Activated CD4-positive, alpha-beta T cell treated with anti-CD3 and anti-CD28 coated beads for 36 hours (primary cell): ENCODE measurements around the gene GCHFR. TPM values are rescaled to one million over a fixed set of nuclear protein-coding genes. Genes with fewer than 3 reads are reported as not detected.

Source experiments
- ATAC-seq: fragments of 200-7000 bp; cut with Tn5 transposase; one replicate; pipeline ENCODE4 v1.10.0; 2021; ENCODE audit warnings: mild to moderate bottlenecking, moderate library complexity
- CTCF ChIA-PET: fragments of 350-600 bp; sonication (Branson Sonifier 250); formaldehyde crosslinking; loops from one replicate; lab custom pipeline; 2021; ENCODE audit warnings: antibody characterized with exemption; lab: Charles Lee
- POLR2A ChIA-PET: fragments of 350-600 bp; sonication (Branson Sonifier 250); formaldehyde crosslinking; loops from one replicate; lab custom pipeline; 2021; ENCODE audit warnings: antibody characterized with exemption, inconsistent platforms; lab: Charles Lee
- DNase-seq: peaks from one replicate; pipeline ENCODE4 v3.0.0-alpha.2; 2020
- H3K27ac Mint-ChIP-seq: one replicate; pipeline ENCODE4 v1.8.0; 2021; ENCODE audit warnings: mixed read lengths
- H3K27me3 Mint-ChIP-seq: one replicate; pipeline ENCODE4 v1.8.0; 2021; ENCODE audit warnings: mixed read lengths
- H3K36me3 Mint-ChIP-seq: one replicate; pipeline ENCODE4 v1.8.0; 2021; ENCODE audit warnings: low read depth, mixed read lengths
- H3K4me1 Mint-ChIP-seq: one replicate; pipeline ENCODE4 v1.8.0; 2021; ENCODE audit warnings: mixed read lengths
- H3K4me3 Mint-ChIP-seq: one replicate; pipeline ENCODE4 v1.8.0; 2021; ENCODE audit warnings: mild to moderate bottlenecking, moderate library complexity, mixed read lengths
- H3K9me3 Mint-ChIP-seq: one replicate; pipeline ENCODE4 v1.8.0; 2021; ENCODE audit warnings: low read depth, mixed read lengths
- intact Hi-C, 2 experiments: fragments of 100-400 bp; cut with DNase I in 1 of 2; cut with micrococcal nuclease in 1 of 2; formaldehyde crosslinking; loops; one replicate each; pipeline versions ENCODE4 v1.14.2 to v1.15.1; 2022 to 2024; cut with DNase I, micrococcal nuclease
- total RNA-seq, 2 experiments: library from RNA; stranded (reverse); gene quantifications; one replicate each; pipeline ENCODE4 v1.2.3, GENCODE V29; 2021

Gene GCHFR
- 10 to 100 TPM; 32.8 to 41.1 TPM for total RNA-seq

DNA sequence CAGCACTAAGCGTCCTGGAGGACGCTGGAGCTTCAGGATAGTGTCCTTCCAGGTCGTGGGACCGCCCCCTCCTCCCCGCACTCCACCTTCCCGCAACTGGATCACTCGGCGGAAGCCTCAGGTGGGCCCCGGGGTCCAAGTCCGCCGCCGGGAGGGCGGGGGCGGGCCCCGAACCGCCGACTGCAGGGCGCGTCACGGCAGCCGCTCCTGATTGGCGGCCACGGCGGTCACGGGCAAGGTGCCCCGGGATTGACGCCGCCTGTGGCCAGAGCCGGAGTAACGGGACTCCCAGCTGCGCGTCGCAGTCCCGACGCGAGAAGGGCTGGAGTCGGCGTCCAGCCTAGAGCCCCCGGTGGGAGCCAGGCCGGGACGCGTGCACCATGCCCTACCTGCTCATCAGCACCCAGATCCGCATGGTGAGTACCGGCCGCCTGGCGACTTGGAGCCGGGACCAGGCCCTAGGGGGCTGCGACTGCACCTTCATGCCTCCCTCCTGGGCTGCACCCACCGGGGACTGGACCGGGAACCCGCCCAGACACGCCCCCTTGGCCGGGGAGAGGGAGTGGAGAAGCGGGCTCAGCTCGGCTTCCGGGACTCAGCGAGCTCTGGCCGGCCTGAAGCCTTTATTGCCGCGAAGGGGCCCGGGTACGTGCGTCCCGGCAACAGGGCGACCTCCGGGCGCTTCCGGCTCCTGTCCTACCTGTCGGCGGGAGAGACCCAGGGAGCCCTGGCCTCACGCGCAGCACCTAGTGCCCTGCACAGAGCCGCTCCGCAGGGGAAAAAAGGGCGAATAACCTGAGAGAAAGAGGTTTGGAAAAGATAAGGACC is at the start of gene GCHFR:
Gene GCHFR (plus strand): TSS at position 268 of the 828 bp plus-strand sequence. CDS start 113 bp downstream, at position 381.
- no peaks in the 10 kb centered on the region for H3K27me3 Mint-ChIP-seq
- ChIA-PET CTCF (interaction anchor here (0.6 to 1.9 kb wide), 8 partner anchors 9 to 809 kb away, joined by 3 to 7 read pairs (median 4); partner anchors contain the start of gene RMDN3), POLR2A (interaction anchor here (0.5 to 1.6 kb wide), 4 partner anchors 7 to 726 kb away, joined by 3 to 6 read pairs (median 4); partner anchors contain the start of gene RAD51)
- intact Hi-C loops, result loop anchor here (1.0 to 2.0 kb wide), 5 partner anchors 9 to 353 kb away; partner anchors contain the start of genes DNAJC17 (in 2 of the 2), ZFYVE19 (in 2 of the 2), INO80 (in 1 of the 2) and RAD51 (in 1 of the 2)
- peak within 1 kb of the TSS; percentile 90 for H3K27ac Mint-ChIP-seq
- H3K4me1 Mint-ChIP-seq, result peaks cover 35% of the 10 kb centered on the region
- peaks cover 6% of the 10 kb centered on the region for H3K36me3 Mint-ChIP-seq
- no peaks in the 10 kb centered on the region for H3K9me3 Mint-ChIP-seq
- peak within 1 kb of the TSS; percentile 79 for H3K4me3 Mint-ChIP-seq
- ATAC-seq (peak; percentile 73), DNase-seq (peak; percentile 85)

DNA sequence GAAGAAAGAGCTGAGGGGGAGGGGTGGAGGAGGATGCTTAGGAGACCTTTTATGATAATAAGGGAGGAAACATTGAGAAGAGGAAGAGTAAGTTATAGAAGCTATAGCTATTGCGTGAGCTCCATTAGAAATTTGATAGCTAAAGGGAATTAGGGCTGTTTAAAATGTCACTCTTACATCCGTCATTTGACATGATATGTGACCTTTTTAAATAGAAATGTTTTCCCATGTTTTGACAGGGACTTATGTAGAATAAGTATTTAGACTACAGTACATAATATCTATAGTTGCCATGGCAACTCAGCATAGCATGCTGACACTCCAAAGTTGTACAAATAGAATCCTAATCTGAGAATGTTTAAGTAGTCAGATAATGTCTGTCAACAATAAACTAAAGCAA is 49.7 kb upstream of the GCHFR start:
- peaks cover 47% of the 10 kb centered on the region for H3K36me3 Mint-ChIP-seq
- no peak overlapping the region for H3K27ac Mint-ChIP-seq
- H3K9me3 Mint-ChIP-seq, result no peaks in the 10 kb centered on the region
- H3K4me1 Mint-ChIP-seq, result no peaks in the 10 kb centered on the region
- H3K27me3 Mint-ChIP-seq, result no peaks in the 10 kb centered on the region
- CTCF ChIA-PET, result interaction anchor here (1.7 kb wide), 1 partner anchor 9 kb away, joined by 5 read pairs; no protein-coding TSS in a partner anchor
- DNase-seq, result no peak
- intact Hi-C loops, result no loop called here
- no peak overlapping the region for H3K4me3 Mint-ChIP-seq
- ATAC-seq, result no peak
- POLR2A ChIA-PET, result interaction anchor here (0.5 kb wide), 1 partner anchor 12 kb away, joined by 8 read pairs; no protein-coding TSS in a partner anchor

GRCh38 chr15:40716165-40716564 is 47.7 kb upstream of the GCHFR start:
- POLR2A ChIA-PET, result no interaction called here
- Mint-ChIP-seq H3K4me3 (no peak overlapping the region), H3K36me3 (peaks cover 49% of the 10 kb centered on the region), H3K27ac (no peak overlapping the region), H3K4me1 (no peaks in the 10 kb centered on the region), H3K9me3 (no peaks in the 10 kb centered on the region), H3K27me3 (no peaks in the 10 kb centered on the region)
- intact Hi-C loops, result no loop called here
- CTCF ChIA-PET, result no interaction called here
- ATAC-seq (no peak), DNase-seq (no peak)

- Mint-ChIP-seq H3K4me3 (no peak overlapping the region), H3K27me3 (no peaks in the 10 kb centered on the region), H3K9me3 (no peaks in the 10 kb centered on the region), H3K27ac (no peak overlapping the region), H3K4me1 (peaks cover 14% of the 10 kb centered on the region), H3K36me3 (peaks cover 41% of the 10 kb centered on the region)
- DNase-seq (no peak), ATAC-seq (no peak)
- ChIA-PET POLR2A (interaction anchor here (0.6 kb wide), 1 partner anchor 46 kb away, joined by 10 read pairs; no protein-coding TSS in a partner anchor), CTCF (interaction anchor here (1.1 to 1.6 kb wide), 2 partner anchors 14 to 659 kb away, joined by 3 to 4 read pairs; no protein-coding TSS in a partner anchor)
- intact Hi-C loops, result loop anchor here (2.0 to 10.0 kb wide), 2 partner anchors 47 to 65 kb away; no protein-coding TSS in a partner anchor
Measured at GRCh38 chr15:40721701-40722100, 42.2 kb upstream of the GCHFR start.

DNA sequence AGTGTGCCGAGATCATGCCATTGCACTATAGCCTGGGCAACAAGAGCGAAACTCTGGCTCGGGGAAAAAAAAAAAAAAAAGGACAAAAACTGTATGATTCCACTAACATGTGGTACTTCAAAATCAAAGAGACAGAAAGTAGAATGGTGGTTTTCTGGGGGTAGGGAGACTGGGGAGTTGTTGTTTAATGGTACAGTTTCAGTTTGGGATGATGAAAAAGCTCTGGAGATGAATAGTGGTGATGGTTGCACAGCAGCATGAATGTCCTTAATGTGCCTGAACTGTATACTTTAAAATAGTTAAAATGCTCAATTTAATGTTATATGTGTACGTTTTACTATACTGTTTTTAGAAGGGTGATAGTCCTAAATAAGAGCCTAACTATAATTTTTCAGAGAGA is 41.5 kb upstream of the GCHFR start:
- Mint-ChIP-seq H3K36me3 (peaks cover 39% of the 10 kb centered on the region), H3K27me3 (no peaks in the 10 kb centered on the region), H3K27ac (no peak overlapping the region), H3K9me3 (no peaks in the 10 kb centered on the region), H3K4me3 (no peak overlapping the region), H3K4me1 (peaks cover 14% of the 10 kb centered on the region)
- DNase-seq, result no peak
- CTCF ChIA-PET, result interaction anchor here (1.0 to 1.6 kb wide), 3 partner anchors 9 to 60 kb away, joined by 3 to 5 read pairs (median 4); no protein-coding TSS in a partner anchor
- POLR2A ChIA-PET, result no interaction called here
- ATAC-seq, result peak; percentile 63
- intact Hi-C loops, result loop anchor here (2.0 to 10.0 kb wide), 2 partner anchors 48 to 64 kb away; no protein-coding TSS in a partner anchor

DNA sequence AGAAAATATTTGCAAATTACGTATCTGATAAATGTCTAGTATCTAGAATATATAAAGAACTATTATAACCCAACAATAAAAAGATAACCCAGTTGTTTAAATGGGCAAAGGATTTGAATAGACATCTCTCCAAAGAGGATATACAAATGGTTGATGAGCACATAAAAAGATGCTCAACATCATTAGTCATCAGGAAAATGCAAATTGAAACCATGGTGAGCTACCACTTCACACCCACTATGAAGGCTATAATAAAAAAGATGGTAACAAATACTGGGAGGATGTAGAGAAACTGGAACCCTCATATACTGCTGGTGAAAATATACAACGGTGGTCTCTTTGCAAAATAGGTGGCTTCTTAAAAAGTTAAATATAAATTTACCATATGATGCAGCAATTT is 40.9 kb upstream of the GCHFR start:
- ChIA-PET POLR2A (no interaction called here), CTCF (interaction anchor here (0.9 to 1.6 kb wide), 7 partner anchors 10 to 59 kb away, joined by 3 to 8 read pairs (median 5); partner anchors contain the start of gene RAD51)
- H3K4me3 Mint-ChIP-seq, result no peak overlapping the region
- peaks cover 37% of the 10 kb centered on the region for H3K36me3 Mint-ChIP-seq
- no peaks in the 10 kb centered on the region for H3K27me3 Mint-ChIP-seq
- ATAC-seq (peak; percentile 76), DNase-seq (no peak)
- peaks cover 14% of the 10 kb centered on the region for H3K4me1 Mint-ChIP-seq
- H3K9me3 Mint-ChIP-seq, result no peaks in the 10 kb centered on the region
- intact Hi-C loops, result loop anchor here (2.0 to 10.0 kb wide), 2 partner anchors 48 to 64 kb away; no protein-coding TSS in a partner anchor
- no peak overlapping the region for H3K27ac Mint-ChIP-seq

GRCh38 chr15:40723919-40724318 is 39.9 kb upstream of the GCHFR start:
- DNase-seq (no peak), ATAC-seq (no peak)
- ChIA-PET POLR2A (no interaction called here), CTCF (interaction anchor here (0.6 to 1.6 kb wide), 4 partner anchors 12 to 63 kb away, joined by 3 to 8 read pairs (median 6); partner anchors contain the start of gene RAD51)
- H3K27ac Mint-ChIP-seq, result no peak overlapping the region
- intact Hi-C loops, result loop anchor here (2.0 to 10.0 kb wide), 2 partner anchors 49 to 63 kb away; no protein-coding TSS in a partner anchor
- H3K4me1 Mint-ChIP-seq, result peaks cover 14% of the 10 kb centered on the region
- no peaks in the 10 kb centered on the region for H3K9me3 Mint-ChIP-seq
- H3K27me3 Mint-ChIP-seq, result no peaks in the 10 kb centered on the region
- H3K36me3 Mint-ChIP-seq, result peaks cover 38% of the 10 kb centered on the region
- H3K4me3 Mint-ChIP-seq, result no peak overlapping the region

- Mint-ChIP-seq H3K27ac (no peak overlapping the region), H3K4me3 (no peak overlapping the region), H3K4me1 (no peaks in the 10 kb centered on the region), H3K27me3 (no peaks in the 10 kb centered on the region), H3K36me3 (peaks cover 50% of the 10 kb centered on the region), H3K9me3 (no peaks in the 10 kb centered on the region)
- ATAC-seq (no peak), DNase-seq (no peak)
- ChIA-PET POLR2A (no interaction called here), CTCF (interaction anchor here (0.6 to 1.7 kb wide), 4 partner anchors 9 to 30 kb away, joined by 3 to 7 read pairs (median 4); no protein-coding TSS in a partner anchor)
- intact Hi-C loops, result no loop called here
Measured at GRCh38 chr15:40731034-40731433, 32.8 kb upstream of the GCHFR start.

DNA sequence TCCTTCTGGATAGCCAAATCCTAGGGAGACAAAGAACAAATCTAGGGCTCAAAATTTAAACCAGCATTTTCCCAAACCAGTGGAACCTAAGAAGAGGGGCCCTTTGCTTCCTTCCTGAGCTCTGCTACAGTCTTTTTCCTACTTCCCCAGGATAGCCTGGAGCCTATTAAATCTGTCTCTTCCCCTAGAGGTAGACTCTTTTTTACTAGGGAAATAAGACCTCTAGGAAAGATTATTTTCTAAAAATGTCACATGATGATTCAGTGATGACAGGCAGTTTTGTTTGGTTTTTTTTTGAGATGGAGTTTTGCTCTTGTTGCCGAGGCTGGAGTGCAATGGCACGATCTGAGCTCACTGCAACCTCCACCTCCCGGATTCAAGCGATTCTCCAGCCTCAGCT is 27.3 kb upstream of the GCHFR start:
- Mint-ChIP-seq H3K27ac (no peak overlapping the region), H3K4me3 (no peak overlapping the region), H3K36me3 (peaks cover 45% of the 10 kb centered on the region), H3K9me3 (no peaks in the 10 kb centered on the region), H3K27me3 (no peaks in the 10 kb centered on the region), H3K4me1 (no peaks in the 10 kb centered on the region)
- ATAC-seq, result no peak
- no peak for DNase-seq
- intact Hi-C loops, result no loop called here
- POLR2A ChIA-PET, result no interaction called here
- CTCF ChIA-PET, result interaction anchor here (1.0 to 2.0 kb wide), 2 partner anchors 10 to 13 kb away, joined by 3 to 8 read pairs; no protein-coding TSS in a partner anchor

GRCh38 chr15:40737048-40737447 is 26.8 kb upstream of the GCHFR start:
- intact Hi-C loops, result no loop called here
- no peaks in the 10 kb centered on the region for H3K9me3 Mint-ChIP-seq
- H3K36me3 Mint-ChIP-seq, result peaks cover 41% of the 10 kb centered on the region
- POLR2A ChIA-PET, result interaction anchor here (0.5 to 0.6 kb wide), 2 partner anchors 36 to 244 kb away, joined by 4 to 5 read pairs; no protein-coding TSS in a partner anchor
- DNase-seq (no peak), ATAC-seq (no peak)
- H3K27me3 Mint-ChIP-seq, result no peaks in the 10 kb centered on the region
- CTCF ChIA-PET, result interaction anchor here (0.8 to 2.2 kb wide), 3 partner anchors 10 to 902 kb away, joined by 3 to 8 read pairs (median 3); no protein-coding TSS in a partner anchor
- H3K4me3 Mint-ChIP-seq, result no peak overlapping the region
- H3K4me1 Mint-ChIP-seq, result no peaks in the 10 kb centered on the region
- H3K27ac Mint-ChIP-seq, result no peak overlapping the region

DNA sequence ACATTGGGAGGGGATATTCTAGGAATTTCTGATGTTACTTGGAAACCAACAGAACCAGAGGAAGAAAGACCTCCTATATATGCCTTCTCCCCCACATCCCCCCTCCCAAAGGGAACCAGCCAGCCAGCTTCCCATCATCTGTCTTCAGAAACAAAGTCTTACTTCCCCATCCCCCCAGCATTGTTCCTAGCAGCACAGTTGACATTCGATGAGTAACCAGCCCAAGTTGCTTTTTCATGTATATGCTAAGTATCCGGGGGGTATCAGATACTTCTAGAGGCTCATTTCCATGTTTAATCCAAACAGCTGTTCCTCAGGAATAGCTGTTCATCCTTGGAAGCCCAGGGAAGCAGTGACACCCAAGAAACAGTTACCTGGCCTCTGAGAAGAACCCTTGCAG is 24.8 kb upstream of the GCHFR start:
- H3K27ac Mint-ChIP-seq, result no peak overlapping the region
- intact Hi-C loops, result no loop called here
- H3K27me3 Mint-ChIP-seq, result no peaks in the 10 kb centered on the region
- no peaks in the 10 kb centered on the region for H3K9me3 Mint-ChIP-seq
- DNase-seq (no peak), ATAC-seq (no peak)
- H3K4me1 Mint-ChIP-seq, result peaks cover 11% of the 10 kb centered on the region
- no peak overlapping the region for H3K4me3 Mint-ChIP-seq
- peaks cover 39% of the 10 kb centered on the region for H3K36me3 Mint-ChIP-seq
- POLR2A ChIA-PET, result interaction anchor here (0.5 kb wide), 1 partner anchor 490 kb away, joined by 3 read pairs; no protein-coding TSS in a partner anchor
- CTCF ChIA-PET, result interaction anchor here (0.6 to 2.2 kb wide), 8 partner anchors 8 to 702 kb away, joined by 3 to 9 read pairs (median 4); partner anchors contain the start of gene C15orf62
